ENCODE measurements around the gene EPS8.

EPS8 gene

DNA sequence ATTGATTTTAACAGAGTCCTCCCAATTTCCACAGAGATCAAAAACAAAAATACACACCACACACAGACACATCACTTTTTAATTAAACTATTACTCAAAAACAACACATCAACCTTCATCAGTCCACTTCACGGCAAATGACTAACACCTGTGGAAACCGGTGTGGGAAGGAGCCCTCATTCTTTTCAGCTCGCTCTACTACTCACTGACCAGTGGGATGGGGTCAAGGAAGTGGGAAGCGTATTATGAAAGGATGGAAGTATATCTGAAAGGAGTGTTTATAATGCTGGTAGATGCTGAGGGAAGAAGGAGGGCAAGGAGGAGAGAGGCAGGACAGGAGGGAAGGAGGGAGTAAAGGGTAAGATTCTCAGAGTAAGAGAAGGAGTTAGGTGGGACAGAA lies 156.5 kb downstream of the EPS8 start:
- DNase-seq = no peak
- intact Hi-C loops (cut with DNase I; ENCODE audit: low total_unique reads) = no loop called here
- H3K4me1 ChIP-seq = peaks cover 0 to 90% (median 28%) of the 10 kb centered on the region in 4 donors

DNA sequence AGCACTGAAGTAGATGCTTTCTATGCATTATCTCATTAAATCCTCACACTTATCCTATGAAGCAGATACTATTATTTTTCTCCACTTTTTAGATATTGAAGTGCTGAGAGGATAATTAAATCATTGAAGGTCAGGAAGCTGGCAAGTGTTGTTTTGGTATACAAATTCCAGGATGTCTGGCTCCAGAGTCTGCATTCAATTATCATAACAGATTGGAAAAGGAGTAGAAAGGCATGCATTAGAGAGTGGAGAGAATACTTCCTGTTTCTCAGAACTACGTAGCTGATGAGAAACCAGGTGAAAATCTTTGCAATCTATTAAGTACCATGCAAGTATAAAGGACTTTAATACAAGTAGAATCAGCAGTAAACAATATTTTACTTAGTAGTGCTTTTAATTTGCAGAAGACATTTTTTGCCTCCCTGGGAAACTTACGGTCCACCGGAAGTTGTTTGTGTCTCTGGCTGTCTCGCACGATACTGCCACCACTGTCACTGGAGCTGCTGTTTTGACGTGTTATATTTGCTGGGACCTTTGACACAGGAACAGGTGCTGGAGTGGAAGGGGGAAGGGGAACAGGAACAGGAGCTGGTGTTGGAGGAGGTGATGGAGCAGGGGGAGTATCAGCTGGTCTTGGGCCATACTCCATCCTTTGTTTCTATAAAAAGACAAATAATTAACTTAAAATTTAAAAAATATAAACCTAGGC lies 158.0 kb downstream of the EPS8 start:
- DNase-seq = no peak
- TF ChIP-seq, protein P1, sequence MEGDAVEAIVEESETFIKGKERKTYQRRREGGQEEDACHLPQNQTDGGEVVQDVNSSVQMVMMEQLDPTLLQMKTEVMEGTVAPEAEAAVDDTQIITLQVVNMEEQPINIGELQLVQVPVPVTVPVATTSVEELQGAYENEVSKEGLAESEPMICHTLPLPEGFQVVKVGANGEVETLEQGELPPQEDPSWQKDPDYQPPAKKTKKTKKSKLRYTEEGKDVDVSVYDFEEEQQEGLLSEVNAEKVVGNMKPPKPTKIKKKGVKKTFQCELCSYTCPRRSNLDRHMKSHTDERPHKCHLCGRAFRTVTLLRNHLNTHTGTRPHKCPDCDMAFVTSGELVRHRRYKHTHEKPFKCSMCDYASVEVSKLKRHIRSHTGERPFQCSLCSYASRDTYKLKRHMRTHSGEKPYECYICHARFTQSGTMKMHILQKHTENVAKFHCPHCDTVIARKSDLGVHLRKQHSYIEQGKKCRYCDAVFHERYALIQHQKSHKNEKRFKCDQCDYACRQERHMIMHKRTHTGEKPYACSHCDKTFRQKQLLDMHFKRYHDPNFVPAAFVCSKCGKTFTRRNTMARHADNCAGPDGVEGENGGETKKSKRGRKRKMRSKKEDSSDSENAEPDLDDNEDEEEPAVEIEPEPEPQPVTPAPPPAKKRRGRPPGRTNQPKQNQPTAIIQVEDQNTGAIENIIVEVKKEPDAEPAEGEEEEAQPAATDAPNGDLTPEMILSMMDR (IDR thresholded peaks at IDR 0.05) = no peak
- Histone ChIP-seq H3K4me3 (no peak overlapping the region), H3K36me3 (peaks cover 7 to 11% (median 10%) of the 10 kb centered on the region in 3 donors), H3K27me3 (no peaks in the 10 kb centered on the region), H3K4me1 (peaks cover 0 to 90% (median 30%) of the 10 kb centered on the region in 4 donors), H3K27ac (peak overlapping the region; percentile 79 to 83), H3K9me3 (no peaks in the 10 kb centered on the region)
- intact Hi-C loops (cut with DNase I; ENCODE audit: low total_unique reads) = no loop called here

More for the DNA sequence above, 156.5 kb downstream of the EPS8 start:
- Histone ChIP-seq H3K4me3 (no peak overlapping the region), H3K27me3 (no peaks in the 10 kb centered on the region), H3K9me3 (no peaks in the 10 kb centered on the region), H3K27ac (peak overlapping the region; percentile 31 to 83), H3K36me3 (peaks cover 7 to 11% (median 10%) of the 10 kb centered on the region in 3 donors)
- TF ChIP-seq, protein P1 (IDR thresholded peaks at IDR 0.05) = no peak

DNA sequence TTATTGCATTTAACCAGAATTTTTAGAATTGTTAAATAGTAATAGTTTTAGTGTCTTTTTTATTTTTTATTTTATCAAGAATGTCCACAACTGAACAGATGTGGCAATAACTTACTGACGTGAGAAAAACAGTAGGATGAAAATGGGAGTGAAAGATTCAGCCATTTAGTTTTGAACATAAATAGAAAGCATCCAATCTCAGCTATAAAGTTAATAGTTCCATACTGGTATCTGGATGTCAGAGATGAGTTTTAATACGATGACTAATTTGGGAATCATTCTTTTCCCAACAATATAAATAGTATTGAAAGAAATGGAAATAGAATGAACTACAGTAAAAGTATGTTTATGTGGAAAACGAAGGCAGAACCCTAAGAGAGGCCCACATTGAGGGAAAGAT lies 159.4 kb downstream of the EPS8 start:
- TF ChIP-seq, protein P1 (IDR thresholded peaks at IDR 0.05) = no peak
- intact Hi-C loops (cut with DNase I; ENCODE audit: low total_unique reads) = loop anchor here (10.0 kb wide), 1 partner anchor 155 kb away; the partner anchor contains the start of gene EPS8
- peaks cover 0 to 97% (median 32%) of the 10 kb centered on the region in 4 donors for H3K4me1 ChIP-seq
- DNase-seq = no peak
- no peak overlapping the region for H3K4me3 ChIP-seq
- peaks cover 7 to 11% (median 11%) of the 10 kb centered on the region in 3 donors for H3K36me3 ChIP-seq
- no peaks in the 10 kb centered on the region for H3K27me3 ChIP-seq
- H3K27ac ChIP-seq = peak overlapping the region; percentile 79 to 83
- H3K9me3 ChIP-seq = no peaks in the 10 kb centered on the region

DNA sequence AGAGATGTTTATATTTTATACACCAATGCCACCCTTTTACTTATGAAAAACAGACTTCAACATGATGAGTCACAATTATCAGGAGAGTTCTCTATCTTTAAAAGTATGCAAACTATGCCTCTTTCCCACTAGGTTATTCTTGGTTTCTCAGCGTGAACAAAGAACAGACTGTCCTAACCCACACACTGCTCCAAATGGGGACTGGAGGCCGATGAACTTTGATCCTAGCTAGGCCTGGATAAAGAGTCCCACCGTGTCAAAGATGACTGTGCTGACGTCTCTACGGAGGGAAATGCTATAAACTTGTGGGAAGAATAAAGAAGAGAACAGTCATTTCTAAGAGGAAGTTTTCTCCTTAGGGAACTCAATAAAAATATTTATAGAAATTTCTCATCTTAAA lies 160.1 kb downstream of the EPS8 start:
- peak; percentile 84 to 91 for DNase-seq
- Histone ChIP-seq H3K4me3 (no peak overlapping the region), H3K36me3 (peaks cover 10 to 17% (median 15%) of the 10 kb centered on the region in 3 donors), H3K27me3 (no peaks in the 10 kb centered on the region), H3K27ac (peak overlapping the region; percentile 79 to 83), H3K9me3 (no peaks in the 10 kb centered on the region), H3K4me1 (peaks cover 0 to 96% (median 32%) of the 10 kb centered on the region in 4 donors)
- intact Hi-C loops (cut with DNase I; ENCODE audit: low total_unique reads) = loop anchor here (10.0 kb wide), 1 partner anchor 156 kb away; the partner anchor contains the start of gene EPS8
- TF ChIP-seq, protein P1 (IDR thresholded peaks at IDR 0.05) = no peak

DNA sequence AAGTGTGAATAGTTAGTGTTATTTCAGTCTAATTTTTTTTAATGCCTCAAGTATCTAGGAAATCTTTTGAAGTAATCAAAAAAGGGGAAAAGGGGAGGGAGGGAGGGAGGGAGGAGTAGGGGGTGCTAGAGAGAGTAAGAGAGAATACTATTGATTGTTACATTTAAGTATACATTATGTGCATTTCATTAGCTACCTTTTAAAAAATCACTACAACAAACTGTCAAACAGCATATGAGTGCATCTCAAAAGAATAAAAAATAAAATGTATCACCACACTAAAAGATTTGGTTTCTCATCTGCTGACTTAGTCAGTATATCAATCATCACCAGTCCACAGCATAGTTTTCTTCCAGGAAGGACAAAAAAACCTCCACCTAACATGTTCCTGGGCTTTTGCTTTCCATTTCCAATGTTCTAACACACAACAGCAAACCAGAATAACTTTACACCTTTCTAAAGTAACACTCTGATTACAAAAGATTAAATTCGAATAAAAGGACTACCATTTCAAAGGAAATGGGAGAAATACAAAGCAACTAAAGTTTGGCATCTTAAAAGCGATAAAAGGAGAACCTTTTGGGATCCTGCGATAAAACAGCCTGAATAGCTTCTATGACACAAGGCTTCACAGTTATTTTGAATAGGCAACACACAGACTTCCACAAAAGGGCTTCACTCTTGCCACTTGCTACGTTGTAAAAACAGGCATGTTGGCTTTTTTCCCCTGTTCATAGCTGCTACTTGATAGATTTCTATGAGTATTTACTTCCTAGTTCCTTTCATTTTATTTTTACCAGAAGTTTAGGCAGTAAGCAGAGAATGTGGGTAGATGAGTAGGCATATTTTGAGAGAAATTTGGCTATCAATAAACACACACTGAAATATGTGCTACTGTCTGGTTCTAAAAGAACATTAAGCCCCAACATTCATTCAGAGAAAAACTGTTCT lies 160.9 kb downstream of the EPS8 start:
- no peak for DNase-seq
- H3K4me3 ChIP-seq = peak overlapping the region in 1 of 2 donors; percentile 32
- intact Hi-C loops (cut with DNase I; ENCODE audit: low total_unique reads) = loop anchor here (10.0 kb wide), 1 partner anchor 157 kb away; the partner anchor contains the start of gene EPS8

More for the DNA sequence above, 160.9 kb downstream of the EPS8 start:
- Histone ChIP-seq H3K9me3 (no peaks in the 10 kb centered on the region), H3K27ac (peak overlapping the region; percentile 79 to 83), H3K36me3 (peaks cover 18 to 26% (median 22%) of the 10 kb centered on the region in 3 donors), H3K4me1 (peaks cover 0 to 88% (median 32%) of the 10 kb centered on the region in 4 donors), H3K27me3 (no peaks in the 10 kb centered on the region)
- TF ChIP-seq, protein P1 (IDR thresholded peaks at IDR 0.05) = no peak
